Measurements from ENCODE around the gene APOA5. TPM values are rescaled to one million over a fixed set of nuclear protein-coding genes. Genes with fewer than 3 reads are reported as not detected.

APOA5 gene
- total and polyA plus RNA-seq, 2 of the 8 experiments (the other 6 are each of a cell fraction or from before 2014, with no cell fraction given), result 0.08 to 0.15 TPM

GRCh38 chr11:116793772-116794097 lies 2.1 kb upstream of the APOA5 start (continued):
- TF ChIP-seq, protein P1, sequence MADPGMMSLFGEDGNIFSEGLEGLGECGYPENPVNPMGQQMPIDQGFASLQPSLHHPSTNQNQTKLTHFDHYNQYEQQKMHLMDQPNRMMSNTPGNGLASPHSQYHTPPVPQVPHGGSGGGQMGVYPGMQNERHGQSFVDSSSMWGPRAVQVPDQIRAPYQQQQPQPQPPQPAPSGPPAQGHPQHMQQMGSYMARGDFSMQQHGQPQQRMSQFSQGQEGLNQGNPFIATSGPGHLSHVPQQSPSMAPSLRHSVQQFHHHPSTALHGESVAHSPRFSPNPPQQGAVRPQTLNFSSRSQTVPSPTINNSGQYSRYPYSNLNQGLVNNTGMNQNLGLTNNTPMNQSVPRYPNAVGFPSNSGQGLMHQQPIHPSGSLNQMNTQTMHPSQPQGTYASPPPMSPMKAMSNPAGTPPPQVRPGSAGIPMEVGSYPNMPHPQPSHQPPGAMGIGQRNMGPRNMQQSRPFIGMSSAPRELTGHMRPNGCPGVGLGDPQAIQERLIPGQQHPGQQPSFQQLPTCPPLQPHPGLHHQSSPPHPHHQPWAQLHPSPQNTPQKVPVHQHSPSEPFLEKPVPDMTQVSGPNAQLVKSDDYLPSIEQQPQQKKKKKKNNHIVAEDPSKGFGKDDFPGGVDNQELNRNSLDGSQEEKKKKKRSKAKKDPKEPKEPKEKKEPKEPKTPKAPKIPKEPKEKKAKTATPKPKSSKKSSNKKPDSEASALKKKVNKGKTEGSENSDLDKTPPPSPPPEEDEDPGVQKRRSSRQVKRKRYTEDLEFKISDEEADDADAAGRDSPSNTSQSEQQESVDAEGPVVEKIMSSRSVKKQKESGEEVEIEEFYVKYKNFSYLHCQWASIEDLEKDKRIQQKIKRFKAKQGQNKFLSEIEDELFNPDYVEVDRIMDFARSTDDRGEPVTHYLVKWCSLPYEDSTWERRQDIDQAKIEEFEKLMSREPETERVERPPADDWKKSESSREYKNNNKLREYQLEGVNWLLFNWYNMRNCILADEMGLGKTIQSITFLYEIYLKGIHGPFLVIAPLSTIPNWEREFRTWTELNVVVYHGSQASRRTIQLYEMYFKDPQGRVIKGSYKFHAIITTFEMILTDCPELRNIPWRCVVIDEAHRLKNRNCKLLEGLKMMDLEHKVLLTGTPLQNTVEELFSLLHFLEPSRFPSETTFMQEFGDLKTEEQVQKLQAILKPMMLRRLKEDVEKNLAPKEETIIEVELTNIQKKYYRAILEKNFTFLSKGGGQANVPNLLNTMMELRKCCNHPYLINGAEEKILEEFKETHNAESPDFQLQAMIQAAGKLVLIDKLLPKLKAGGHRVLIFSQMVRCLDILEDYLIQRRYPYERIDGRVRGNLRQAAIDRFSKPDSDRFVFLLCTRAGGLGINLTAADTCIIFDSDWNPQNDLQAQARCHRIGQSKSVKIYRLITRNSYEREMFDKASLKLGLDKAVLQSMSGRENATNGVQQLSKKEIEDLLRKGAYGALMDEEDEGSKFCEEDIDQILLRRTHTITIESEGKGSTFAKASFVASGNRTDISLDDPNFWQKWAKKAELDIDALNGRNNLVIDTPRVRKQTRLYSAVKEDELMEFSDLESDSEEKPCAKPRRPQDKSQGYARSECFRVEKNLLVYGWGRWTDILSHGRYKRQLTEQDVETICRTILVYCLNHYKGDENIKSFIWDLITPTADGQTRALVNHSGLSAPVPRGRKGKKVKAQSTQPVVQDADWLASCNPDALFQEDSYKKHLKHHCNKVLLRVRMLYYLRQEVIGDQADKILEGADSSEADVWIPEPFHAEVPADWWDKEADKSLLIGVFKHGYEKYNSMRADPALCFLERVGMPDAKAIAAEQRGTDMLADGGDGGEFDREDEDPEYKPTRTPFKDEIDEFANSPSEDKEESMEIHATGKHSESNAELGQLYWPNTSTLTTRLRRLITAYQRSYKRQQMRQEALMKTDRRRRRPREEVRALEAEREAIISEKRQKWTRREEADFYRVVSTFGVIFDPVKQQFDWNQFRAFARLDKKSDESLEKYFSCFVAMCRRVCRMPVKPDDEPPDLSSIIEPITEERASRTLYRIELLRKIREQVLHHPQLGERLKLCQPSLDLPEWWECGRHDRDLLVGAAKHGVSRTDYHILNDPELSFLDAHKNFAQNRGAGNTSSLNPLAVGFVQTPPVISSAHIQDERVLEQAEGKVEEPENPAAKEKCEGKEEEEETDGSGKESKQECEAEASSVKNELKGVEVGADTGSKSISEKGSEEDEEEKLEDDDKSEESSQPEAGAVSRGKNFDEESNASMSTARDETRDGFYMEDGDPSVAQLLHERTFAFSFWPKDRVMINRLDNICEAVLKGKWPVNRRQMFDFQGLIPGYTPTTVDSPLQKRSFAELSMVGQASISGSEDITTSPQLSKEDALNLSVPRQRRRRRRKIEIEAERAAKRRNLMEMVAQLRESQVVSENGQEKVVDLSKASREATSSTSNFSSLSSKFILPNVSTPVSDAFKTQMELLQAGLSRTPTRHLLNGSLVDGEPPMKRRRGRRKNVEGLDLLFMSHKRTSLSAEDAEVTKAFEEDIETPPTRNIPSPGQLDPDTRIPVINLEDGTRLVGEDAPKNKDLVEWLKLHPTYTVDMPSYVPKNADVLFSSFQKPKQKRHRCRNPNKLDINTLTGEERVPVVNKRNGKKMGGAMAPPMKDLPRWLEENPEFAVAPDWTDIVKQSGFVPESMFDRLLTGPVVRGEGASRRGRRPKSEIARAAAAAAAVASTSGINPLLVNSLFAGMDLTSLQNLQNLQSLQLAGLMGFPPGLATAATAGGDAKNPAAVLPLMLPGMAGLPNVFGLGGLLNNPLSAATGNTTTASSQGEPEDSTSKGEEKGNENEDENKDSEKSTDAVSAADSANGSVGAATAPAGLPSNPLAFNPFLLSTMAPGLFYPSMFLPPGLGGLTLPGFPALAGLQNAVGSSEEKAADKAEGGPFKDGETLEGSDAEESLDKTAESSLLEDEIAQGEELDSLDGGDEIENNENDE (IDR thresholded peaks at IDR 0.05; ENCODE audit: insufficient replicate concordance, low read length), result no peak
- TF ChIP-seq RAD21 (IDR thresholded peaks at IDR 0.05 in 1 of 2, conservative IDR thresholded peaks at IDR 0.05 in 1 of 2; ENCODE audit: low read depth in 2 of 2, low read length in 2 of 2), result no peak
- no peak for TF ChIP-seq CTBP2 (IDR thresholded peaks at IDR 0.05; ENCODE audit: borderline replicate concordance, insufficient read depth, insufficient read length, low read length)

Data from H1 (cell line).